UCSD-AML1 (cell line): Measurements from ENCODE around the gene DNMBP.
"Not testable (repeated sequence)": the region's sequence is repeated elsewhere in the genome, so short reads cannot be mapped to it uniquely, and the experiment has no call there.

Experiments used
- DNase-seq: peaks from one replicate; lab custom pipeline; 2025; ENCODE audit not compliant: unreplicated experiment; lab: John Stamatoyannopoulos, UW

DNMBP gene

GRCh38 chr10:99985637-99986036 lies 24.1 kb downstream of the DNMBP start:
- DNase-seq = not testable (repeated sequence)

- DNase-seq = no peak
These were observed 25.3 kb downstream of the DNMBP start for GRCh38 chr10:99984211-99985034.

- peak; percentile 38 for DNase-seq
These were observed 26.3 kb downstream of the DNMBP start for GRCh38 chr10:99983280-99983988.

GRCh38 chr10:99982728-99983127 lies 27.0 kb downstream of the DNMBP start:
- DNase-seq = no peak

GRCh38 chr10:99981581-99982199 lies 28.1 kb downstream of the DNMBP start:
- DNase-seq = no peak

- no peak for DNase-seq
These were observed 30.6 kb downstream of the DNMBP start for GRCh38 chr10:99979066-99979685.

- DNase-seq = no peak
These were observed 31.8 kb downstream of the DNMBP start for GRCh38 chr10:99977916-99978315.

GRCh38 chr10:99976886-99977665 lies 32.7 kb downstream of the DNMBP start:
- no peak for DNase-seq

GRCh38 chr10:99975942-99976809 lies 33.6 kb downstream of the DNMBP start:
- DNase-seq = no peak

- DNase-seq = no peak
These were observed 34.5 kb downstream of the DNMBP start for GRCh38 chr10:99975106-99975829.

GRCh38 chr10:99973190-99973589 lies 36.6 kb downstream of the DNMBP start:
- no peak for DNase-seq

- no peak for DNase-seq
These were observed 41.8 kb downstream of the DNMBP start for GRCh38 chr10:99967961-99968360.

- DNase-seq = no peak
These were observed 43.4 kb downstream of the DNMBP start for GRCh38 chr10:99966306-99966705.

GRCh38 chr10:99965700-99966099 lies 44.0 kb downstream of the DNMBP start:
- no peak for DNase-seq

- no peak for DNase-seq
These were observed 45.0 kb downstream of the DNMBP start for GRCh38 chr10:99964791-99965190.

- DNase-seq = not testable (repeated sequence)
These were observed 46.1 kb downstream of the DNMBP start for GRCh38 chr10:99963467-99964165.

- DNase-seq = no peak
These were observed 50.9 kb downstream of the DNMBP start for GRCh38 chr10:99958806-99959205.

- DNase-seq = no peak
These were observed 51.4 kb downstream of the DNMBP start for GRCh38 chr10:99958302-99958701.
